Stimulated activated CD4-positive, alpha-beta T cell treated with anti-CD3 and anti-CD28 coated beads, Interleukin-15, amount 100 ng/mL, for 48 hours (primary cell): Measurements from ENCODE around the gene PTPRD.

ENCODE experiments used
- DNase-seq, 2 donors: peaks; one replicate each; pipeline ENCODE4 v3.0.0-alpha.2; 2020; ENCODE audit warnings: low read depth in 2 of 2

Gene PTPRD

DNA sequence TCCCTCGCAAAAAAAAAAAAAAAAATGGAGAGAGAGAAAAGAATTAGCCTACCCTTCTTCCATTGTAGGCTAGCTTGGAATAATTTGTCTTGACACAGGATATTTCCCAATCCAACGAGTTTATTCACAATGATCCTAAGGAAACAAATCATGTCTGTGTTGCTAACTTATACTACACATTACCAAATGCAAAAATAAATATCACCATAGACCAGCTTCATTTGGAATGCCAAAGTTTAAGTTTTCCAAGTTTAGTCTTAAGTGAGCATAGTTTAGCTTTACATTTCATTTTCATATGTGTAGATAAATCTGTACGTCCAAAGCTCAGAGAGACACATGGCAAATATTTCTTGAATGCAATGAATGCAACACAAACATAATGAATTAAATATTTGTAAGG lies 1707.1 kb downstream of the PTPRD start:
- no peak for DNase-seq

DNA sequence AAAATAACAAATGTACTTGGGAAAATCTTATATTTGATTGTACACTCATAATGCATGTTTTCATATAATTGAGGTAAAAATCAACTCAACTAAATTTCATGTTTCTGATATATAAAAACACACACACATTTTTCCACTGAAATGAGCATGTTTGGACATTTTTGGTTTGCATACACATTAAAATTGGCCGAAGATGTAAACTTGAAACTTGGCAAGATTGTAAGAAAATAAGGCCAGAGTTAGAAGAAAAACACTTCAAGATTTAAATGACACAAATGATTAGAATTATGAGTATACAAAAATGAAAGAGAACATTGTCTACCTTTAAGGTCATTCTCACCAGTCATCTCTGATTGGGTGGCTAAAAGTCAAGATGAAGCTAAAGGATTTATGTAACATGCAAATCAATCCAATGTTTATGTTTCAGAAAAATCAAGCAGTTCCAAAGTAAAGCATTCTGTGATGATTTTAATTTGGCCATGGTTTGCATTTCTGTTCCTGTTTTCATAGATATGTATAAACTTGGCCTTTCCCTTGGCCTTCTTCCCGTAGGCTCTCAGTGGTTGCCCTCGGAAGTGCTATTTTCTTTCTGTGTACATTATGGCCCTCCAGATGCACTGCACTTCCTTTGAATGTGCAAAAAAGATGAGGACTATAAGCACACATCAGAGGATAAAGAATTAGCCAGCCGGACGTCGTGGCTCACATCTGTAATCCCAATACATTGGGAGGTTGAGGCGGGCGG lies 1707.9 kb downstream of the PTPRD start:
- DNase-seq, result no peak

DNA sequence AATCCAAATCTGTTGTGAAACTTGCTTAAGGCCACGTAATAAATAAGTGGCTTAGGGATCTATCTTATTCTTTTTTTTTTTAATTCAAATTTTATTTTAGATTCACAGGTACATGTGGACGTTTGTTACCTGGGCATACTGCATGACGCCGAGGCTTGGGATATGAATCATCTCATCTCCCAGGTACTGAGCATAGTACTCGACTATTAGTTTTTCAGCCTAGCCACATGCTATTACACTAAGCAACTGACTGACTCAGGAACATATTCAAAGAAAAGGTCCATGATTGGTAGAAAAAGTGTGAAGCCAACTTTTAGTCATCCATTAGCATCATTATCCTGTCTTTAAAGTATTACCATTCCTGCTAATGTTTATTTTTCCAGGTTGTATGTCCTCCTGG lies 1709.7 kb downstream of the PTPRD start:
- no peak for DNase-seq

DNA sequence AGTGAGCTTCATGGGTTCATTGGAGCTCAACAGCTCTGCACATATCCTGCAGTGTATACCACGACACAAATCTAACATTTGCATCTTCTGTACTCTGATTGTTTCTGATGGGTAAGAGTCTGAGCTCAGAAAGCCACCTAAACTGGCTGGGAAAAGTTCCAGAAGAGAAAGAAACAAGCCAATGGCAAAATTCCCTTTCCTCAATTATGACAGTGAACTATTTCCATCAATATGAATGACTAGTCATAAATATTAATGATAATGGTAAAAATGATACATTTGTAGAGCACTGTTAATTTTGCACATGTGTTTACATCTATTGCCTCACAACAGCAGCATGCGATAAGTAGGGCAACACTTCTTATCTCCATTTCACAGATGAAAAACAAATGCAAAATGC lies 1711.7 kb downstream of the PTPRD start:
- no peak for DNase-seq

DNA sequence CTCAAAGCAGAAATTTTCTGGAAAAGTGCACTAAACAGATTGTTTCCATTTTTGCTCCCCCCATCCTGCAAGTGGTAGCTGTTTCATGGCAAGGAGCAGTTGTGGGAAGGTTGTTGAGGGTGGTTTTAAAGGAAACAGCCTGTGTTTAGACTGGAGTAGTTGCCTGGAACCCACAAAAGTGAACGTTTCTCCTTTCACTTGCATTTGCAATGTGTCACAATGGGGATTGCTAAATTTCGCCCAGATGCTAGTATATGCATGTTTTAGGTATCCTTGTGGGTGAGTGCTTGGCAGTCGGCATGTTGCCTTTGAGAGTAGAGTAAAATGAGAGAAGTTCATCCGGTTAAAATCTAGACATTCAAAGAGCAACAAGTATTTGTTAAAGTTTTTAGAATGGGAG lies 1713.3 kb downstream of the PTPRD start:
- no peak for DNase-seq

DNA sequence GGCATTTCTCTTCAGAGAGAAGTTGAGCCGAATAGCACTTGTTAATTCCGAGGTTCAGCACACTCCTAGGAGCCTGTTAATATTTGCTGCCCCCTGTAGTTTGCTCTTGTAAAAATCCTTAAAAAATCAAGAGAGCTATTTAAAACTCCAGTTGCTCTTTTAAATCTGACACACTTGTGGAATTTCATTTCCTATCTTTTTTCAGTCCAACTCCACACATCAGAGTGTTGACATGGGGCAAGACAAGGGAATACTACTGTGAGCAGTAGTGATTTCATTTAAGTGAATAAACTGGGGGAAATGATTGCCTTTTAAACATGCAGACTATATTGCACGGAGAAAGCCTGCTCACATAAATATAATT lies 1717.0 kb downstream of the PTPRD start:
- DNase-seq, result no peak

DNA sequence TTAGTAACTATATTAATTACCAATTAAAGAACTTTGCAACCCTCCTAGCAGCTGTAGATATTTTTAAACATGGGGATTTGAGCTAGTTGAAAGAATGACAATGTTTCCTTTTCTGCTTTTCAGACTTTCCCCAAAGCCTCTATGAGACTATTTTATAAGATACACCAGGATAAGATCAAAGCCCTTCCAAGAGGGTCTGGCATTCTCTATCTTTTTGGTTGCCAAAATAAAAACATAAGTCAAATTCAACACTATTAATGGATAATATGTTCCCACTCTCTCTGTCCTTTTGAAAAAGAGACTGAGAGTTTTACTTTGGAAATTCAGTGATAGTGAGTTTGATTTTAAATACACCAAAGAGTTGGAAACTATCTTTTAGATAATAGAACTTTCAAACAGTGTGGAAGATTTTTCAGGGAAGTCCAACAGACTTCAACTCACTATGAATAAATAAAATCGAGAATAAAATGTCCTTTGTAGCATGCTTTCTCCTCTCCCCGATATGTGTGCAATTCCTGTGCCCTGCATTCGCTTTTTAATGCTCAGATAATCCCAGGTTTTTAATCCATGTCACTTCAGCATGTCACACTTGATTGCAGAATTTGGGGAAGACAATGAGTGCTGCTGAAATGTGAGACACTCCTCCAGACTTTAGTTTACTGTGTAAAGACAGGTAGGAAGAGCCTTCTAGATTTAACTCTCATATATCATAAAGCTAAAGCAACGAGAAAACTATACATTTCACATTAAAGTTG lies 1717.5 kb downstream of the PTPRD start:
- DNase-seq, result no peak

DNA sequence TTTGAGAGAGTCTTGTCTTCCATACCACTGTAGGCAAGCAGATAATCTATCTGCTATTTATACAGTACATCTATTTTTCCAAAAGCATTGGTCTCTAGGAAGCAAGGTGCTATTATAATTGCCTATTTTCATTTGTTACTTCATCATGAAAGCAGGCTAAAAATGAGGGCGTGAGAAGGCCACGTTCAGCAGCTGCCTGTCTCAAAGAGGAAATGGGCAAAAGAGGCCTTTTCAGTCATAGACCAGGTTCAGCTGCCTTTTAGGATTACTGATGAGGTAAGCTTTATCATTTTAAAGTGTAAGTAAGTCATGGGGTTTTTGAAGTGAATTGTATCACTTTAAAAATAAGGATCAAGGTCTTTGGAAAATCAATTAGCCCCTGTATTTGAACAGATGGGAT lies 1722.1 kb downstream of the PTPRD start:
- DNase-seq, result no peak

DNA sequence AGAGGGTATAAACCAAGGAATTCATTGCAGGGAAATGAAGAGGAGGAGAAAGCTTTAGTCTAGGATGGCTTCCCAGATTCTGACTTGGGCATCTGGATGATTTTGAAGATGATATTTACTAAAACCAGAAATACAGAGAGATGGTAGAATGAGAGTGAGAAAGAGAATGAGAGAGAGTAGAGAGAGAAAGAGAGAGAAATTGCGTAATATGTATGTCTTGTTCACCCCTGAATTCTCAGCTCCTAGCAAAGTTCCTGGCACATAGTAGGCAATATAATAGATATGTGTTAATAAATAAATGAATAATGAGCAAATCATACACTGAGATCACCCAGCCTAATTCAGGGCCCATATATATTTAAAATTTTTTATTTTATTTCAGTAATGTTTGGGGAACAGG lies 1723.7 kb downstream of the PTPRD start:
- no peak for DNase-seq

DNA sequence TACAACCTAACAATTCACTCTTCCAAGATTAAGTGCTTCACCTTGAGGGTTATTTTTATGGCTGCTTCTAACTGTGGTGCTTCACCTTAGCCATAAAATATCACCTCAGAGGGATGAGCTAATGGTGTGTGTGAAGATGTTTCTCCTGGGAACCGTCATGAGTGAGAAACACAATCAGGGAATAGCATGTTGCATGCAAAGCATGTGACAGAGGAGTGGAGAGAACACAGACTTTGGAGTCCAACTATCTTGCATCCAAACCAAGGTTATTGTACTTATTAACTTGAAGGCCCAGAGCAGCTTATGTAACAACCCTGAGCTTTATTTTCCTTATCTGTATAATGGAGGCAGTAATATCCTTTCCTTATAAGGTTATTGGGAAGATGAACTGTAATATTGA lies 1724.2 kb downstream of the PTPRD start:
- no peak for DNase-seq

DNA sequence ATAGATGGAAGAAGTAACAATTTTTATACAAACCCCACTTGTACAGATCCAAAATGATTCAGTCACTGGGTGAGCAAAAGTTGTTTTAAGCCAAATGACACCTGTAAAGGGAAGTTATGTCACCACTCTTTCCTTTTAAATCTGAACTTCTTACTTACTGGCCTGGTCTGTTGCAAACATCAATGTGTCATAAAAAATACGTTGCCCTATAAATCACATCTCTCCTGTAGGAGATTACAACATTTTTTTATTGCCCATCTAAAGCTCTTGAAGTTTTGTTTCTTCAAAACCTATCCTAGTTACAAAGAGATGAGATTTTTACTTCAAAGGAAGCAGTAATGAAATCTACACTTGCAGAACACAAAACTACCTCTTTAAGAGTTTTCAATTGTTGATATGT lies 1725.4 kb downstream of the PTPRD start:
- no peak for DNase-seq

DNA sequence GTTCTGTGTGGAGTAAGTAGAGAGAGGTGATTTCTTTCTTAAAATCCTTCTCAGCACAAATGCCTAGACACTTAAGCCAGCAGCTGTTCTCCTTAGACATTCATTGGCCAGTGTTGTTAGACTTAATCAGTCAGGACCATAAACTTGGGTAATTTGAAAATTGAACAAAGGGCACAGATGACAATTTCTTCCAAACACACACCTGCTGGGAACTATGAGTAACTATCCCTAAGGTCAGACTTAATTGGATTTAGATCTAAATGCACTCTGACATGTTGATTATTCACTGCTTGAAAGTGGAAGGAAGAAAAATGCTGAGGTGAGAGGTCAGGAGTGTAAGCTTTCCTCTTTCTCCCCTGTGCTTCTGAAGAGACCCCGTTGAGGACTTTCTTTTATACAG lies 1729.5 kb downstream of the PTPRD start:
- DNase-seq, result no peak

DNA sequence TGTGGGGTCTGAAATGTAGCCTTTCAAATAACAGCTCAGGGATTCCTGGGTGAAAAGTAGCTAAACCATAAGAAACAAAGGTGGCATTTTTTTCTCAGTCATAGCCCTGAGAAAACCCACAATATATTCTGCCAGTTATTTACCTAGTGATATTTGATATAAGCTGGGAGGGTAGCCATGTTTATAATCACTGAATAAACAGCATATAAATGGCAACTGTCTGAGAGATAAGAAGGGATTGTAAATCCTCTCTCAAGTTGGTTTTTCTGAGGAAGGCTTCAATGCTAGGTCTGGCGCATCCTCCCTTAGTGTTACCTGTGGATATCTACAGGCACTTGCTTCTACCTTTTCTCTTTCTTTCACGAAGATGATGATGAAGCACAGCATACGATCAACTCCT lies 1732.7 kb downstream of the PTPRD start:
- no peak for DNase-seq

DNA sequence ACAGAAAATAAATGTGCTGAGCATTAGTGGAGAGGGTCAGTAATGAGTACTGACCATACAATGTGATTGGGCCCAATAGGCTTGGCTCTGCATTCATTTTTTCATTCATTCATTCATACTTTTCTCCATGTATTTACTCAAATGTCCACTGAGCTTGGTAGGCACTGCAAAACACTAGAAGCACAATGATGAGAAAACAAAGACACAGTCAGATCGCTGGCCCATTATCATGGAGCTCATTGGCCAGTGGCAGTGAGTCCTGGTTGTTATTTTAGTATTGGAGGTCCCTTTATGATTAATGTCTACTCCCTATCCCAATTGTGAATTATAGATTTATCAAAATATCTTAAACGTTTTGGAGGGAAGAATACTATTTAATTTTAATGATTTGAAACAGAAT lies 1733.5 kb downstream of the PTPRD start:
- no peak for DNase-seq

DNA sequence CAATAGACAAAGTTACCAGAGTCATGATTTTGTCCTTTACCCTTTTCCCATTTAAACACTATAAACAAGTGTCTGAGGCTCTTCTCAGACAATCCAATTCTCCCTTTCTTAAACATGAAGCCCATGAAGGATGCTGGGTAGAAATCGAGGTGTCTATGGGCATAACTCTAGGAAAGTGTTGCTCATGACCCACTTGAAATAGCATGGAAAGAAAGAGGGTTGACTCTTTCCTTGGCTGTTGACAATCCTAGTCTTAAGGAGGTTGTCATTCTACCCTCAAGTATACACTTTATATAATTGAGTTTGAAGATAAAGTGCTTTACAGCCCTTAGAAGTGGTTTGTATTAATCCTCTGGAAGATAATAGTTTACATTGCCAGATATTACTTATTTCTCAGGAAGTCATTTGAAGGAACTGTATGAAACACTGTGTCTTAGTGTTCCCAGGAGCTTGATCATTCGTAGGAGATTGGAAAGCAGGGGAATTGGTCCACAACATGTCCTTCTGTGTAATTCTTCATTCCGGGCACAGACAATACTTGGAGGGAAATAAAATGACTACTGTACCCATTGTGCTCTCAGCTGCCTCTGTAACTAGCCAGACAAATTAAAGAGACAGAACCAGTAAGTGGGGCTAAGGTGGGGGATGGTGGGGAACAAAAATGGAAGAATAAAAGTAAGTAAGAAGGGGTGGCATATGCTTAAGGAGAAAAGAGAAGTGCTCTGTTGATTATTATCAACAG lies 1734.9 kb downstream of the PTPRD start:
- DNase-seq, result no peak

DNA sequence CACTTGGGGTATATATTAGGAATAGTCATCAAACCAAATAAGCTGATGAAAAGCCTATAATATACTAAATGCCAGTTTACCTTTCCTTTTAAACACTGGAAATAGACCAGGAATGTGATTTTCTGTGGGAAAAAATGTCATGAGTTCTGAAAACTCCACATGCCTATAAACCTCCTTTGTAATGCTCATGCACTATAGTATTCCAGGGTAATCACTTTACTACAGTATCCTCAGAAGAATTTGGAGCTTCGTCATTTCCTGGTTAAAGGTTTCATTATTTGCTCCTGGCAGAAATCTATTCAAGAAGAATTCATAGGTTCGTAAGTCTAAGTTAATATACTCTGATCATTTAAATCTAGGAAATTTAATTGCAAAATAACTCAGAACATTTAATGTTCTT lies 1736.5 kb downstream of the PTPRD start:
- DNase-seq, result no peak

DNA sequence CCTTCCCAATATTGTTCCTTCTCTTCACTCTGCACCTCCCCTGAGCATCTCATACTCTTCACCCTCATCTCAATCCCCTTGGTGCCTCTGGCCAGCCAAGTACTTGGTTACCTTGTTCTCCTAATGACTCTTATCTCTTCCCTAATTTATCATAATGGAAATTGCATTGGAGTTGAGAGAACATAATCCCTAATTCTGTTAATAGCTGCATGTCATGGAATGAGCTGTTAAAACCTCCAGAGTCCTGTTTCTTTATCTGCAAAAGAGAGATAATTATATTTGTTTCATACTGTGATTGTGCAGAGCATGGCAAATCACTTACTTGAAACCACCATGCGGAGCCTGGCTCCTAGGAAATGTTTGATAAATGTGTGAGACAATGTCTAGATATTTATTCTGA lies 1738.3 kb downstream of the PTPRD start:
- DNase-seq, result no peak

DNA sequence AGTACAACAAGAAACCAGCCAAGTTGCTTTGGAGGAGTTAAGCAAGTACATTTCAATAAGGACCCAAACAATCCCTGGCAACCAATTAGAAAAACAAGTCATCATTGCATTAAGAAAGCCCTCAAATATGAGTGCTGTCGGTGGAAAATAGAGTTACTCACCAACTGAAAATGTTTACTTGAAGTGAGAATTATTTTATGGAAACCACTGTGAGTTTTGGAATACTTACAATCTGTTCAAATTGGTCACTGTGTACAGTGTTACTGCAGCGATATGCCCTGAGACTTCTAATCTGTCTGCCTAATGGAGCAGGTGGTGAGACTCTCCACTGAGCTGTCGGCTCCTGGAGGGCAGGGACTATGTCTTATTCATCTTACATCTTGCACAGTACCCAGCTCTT lies 1740.0 kb downstream of the PTPRD start:
- DNase-seq, result no peak

DNA sequence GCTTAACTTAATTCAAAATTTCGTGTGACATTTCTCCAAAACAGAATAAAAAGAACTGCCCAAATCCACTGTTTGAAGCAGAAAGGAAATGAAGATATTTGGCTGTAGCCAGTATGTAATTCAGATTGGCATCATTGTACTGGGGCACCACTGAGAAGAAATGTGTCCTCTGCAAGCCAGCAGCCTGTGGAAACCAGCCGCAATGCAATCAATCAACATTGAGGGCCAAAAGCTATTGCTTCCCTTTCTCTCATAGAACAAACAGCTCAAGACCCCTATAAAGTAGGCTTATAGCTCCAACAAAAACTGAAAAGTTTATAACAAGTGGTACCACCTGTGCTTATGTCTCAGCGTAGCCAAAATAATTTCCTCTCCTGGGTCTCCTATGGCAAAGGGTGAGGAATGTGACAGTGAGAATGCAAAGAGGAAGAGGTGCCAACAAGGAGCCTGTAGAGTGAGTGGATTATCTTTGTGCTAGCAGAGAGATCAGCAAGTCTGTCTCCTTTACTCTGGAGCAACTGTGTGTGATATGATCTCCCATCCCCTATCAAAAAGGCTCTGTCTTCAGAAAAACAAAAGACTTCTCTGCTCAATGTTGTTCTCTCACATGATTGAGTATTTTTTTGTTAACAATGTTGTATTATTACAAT lies 1740.9 kb downstream of the PTPRD start:
- no peak for DNase-seq

DNA sequence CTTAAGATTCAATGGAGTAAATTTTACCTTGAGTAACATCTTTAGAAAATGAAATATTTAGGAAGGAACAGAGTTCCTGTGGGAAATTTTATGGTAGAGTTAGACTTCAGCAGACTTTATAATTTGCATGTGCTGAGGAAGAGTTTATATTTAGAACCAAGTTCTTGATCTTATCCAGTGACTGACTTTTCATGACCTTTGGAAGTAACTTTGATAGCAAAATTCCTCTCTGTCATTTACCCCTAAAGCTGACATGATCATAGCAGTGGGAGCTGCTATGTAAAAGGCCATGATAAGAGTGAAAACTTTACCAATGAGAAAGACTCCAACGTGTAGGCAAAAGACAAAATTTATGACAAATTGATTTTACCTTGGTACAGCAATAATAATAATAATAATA lies 1741.4 kb downstream of the PTPRD start:
- no peak for DNase-seq

DNA sequence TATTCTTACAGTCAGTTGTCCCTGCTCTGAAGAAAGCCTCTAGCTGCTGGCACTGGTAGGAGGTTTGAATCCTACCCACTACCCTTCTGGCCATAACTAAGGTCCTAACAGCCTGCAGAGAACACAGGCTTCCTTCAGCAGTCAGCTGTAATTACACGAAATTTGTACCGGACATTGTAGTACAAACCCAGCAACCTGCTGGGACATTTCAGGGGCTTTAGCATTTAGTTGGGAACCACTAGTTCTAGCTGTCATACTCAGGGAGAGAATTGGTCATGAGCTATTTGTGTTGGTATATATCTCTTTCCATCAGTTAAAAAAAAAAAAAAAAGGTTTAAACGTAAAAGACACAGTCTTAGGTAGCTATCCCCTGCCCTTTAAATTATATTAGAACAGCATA lies 1743.0 kb downstream of the PTPRD start:
- DNase-seq, result no peak

DNA sequence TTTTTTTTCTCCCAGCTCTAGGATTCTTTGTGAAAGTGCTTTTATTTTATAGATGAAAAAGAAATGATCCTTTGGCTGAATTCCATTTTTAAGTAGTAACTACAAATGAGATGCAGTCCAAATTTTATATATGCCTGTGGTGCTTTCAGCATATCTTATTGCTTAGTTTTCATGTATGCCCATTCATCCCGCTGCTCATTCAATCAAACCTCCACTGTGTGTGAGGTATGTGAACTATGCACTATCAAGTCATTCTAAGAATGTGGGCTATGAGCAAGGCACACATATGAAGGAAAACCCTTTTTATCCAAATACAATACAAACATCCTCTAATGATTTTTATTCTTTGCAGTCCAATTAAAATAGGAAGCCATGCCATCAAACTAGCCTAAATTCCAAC lies 1744.2 kb downstream of the PTPRD start:
- no peak for DNase-seq

DNA sequence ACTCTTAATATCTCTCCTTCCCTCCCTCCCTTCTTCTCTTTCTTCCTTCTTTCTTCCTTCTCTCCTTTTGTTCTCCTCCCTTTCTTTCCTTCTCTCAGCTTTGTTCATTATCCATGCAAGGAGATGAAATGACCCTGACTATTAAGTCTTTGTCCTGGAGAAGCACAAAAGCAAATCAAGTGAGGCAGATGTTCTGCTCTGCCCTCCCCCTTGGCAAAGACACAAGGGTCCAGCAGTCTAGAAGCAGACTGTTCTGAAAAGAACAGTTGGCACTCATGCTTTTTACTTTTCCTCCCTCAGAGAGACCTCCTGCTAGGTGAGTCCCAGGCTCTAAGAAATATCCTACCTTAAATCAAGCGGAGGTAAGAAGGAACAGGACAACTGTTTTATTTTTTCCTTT lies 1745.7 kb downstream of the PTPRD start:
- no peak for DNase-seq
